Measurements from ENCODE around the gene EMID1. TPM values are rescaled to one million over a fixed set of nuclear protein-coding genes. Genes with fewer than 3 reads are reported as not detected.

The EMID1 gene
- total RNA-seq, 4 donors from 2014 or later, result 2.8 to 4.8 (median 3.6) TPM

DNA sequence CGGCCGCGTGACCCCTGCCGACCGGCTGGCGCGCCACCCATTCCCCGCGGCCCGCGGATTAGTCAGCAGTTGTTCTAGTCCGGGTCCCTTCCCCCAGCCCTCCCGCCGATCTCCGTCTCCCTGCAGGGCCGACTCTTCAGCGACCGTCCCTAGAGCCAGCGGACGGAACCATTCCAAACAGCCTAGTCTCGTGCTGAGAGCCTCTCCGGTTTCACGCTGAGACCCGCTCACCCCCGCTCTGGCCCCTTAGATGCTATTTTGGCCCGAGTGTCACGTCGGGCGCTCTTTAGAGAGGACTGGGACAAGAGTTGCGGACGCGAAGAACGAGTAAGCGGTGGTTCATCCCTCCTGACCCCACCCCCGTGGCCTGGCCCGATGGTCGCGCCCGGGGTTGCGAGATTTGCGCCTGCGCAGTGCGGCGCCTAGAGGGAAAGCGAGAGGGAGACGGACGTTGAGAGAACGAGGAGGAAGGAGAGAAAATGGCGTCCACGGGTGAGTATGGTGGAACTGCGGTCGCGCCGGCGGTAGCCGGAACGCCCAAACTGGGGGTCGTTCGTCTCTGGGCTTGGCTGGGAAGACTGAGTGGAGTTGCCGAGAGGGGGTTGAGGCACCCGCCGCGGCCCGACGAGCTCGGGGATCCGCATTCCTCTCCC lies 62.3 kb downstream of the EMID1 start, which contains the start of the genes EWSR1 and RHBDD3:
Gene EWSR1, plus strand, starts transcription at position 411 of the 653 bp plus-strand sequence. Its CDS starts 69 bp downstream, at position 480.
Gene RHBDD3, minus strand, starts transcription at position 124 of the 653 bp plus-strand sequence. CDS start 2,355 bp downstream, outside the sequence.
- peak within 1 kb of the TSS; percentile 89 for H3K4me3 ChIP-seq (ENCODE audit: low read depth, poor library complexity, severe bottlenecking)
- TF ChIP-seq, protein P1, sequence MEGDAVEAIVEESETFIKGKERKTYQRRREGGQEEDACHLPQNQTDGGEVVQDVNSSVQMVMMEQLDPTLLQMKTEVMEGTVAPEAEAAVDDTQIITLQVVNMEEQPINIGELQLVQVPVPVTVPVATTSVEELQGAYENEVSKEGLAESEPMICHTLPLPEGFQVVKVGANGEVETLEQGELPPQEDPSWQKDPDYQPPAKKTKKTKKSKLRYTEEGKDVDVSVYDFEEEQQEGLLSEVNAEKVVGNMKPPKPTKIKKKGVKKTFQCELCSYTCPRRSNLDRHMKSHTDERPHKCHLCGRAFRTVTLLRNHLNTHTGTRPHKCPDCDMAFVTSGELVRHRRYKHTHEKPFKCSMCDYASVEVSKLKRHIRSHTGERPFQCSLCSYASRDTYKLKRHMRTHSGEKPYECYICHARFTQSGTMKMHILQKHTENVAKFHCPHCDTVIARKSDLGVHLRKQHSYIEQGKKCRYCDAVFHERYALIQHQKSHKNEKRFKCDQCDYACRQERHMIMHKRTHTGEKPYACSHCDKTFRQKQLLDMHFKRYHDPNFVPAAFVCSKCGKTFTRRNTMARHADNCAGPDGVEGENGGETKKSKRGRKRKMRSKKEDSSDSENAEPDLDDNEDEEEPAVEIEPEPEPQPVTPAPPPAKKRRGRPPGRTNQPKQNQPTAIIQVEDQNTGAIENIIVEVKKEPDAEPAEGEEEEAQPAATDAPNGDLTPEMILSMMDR (IDR thresholded peaks at IDR 0.05), result peak in 1 of 3 donors; percentile 14
- TF ChIP-seq POLR2A (IDR thresholded peaks at IDR 0.05), result peak in 1 of 2 donors; percentile 54
- 0 to 1% methylated on average over 54 to 64 of the region's 67 CpGs for WGBS, 2 donors
- intact Hi-C loops (cut with DNase I; ENCODE audit: low total_unique reads), result no loop called here
- peak; percentile 94 to 99 for DNase-seq (ENCODE audit: low spot score in 2 of 2)

- 0 to 1% methylated on average over 25 to 31 of the region's 51 CpGs for WGBS, 2 donors
- TF ChIP-seq POLR2A (IDR thresholded peaks at IDR 0.05), result no peak
- TF ChIP-seq, protein P1 (IDR thresholded peaks at IDR 0.05), result no peak
- DNase-seq (ENCODE audit: low spot score in 2 of 2), result peak; percentile 34 to 90
- peak overlapping the region; percentile 89 for H3K4me3 ChIP-seq (ENCODE audit: low read depth, poor library complexity, severe bottlenecking)
- intact Hi-C loops (cut with DNase I; ENCODE audit: low total_unique reads), result no loop called here
These were observed 63.0 kb downstream of the EMID1 start for GRCh38 chr22:29268511-29269229.

DNA sequence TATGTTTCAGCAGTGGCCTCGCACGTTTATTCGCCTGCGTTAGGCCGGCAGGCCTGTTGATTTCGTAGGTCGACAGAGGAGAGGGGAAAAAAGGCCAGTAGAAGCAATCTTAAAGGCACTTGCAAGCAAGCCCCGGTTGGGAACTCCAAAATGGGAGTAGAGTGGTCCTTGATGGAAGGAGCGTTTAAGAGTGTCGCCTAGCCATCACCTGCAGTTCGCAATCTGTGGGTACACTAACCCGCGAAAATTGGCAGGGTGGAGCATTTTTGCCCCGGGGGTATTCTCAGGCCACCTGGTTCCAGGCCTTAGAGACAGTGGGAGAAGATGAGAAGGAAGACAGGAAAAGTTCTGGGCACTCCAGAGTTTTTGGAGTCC lies 63.5 kb downstream of the EMID1 start:
- peak overlapping the region; percentile 89 for H3K4me3 ChIP-seq (ENCODE audit: low read depth, poor library complexity, severe bottlenecking)
- WGBS, 2 donors, result 0 to 1% methylated on average over 14 of the region's 14 CpGs
- intact Hi-C loops (cut with DNase I; ENCODE audit: low total_unique reads), result no loop called here
- DNase-seq (ENCODE audit: low spot score in 2 of 2), result peak in 1 of 2 donors; percentile 82
- TF ChIP-seq, protein P1 (IDR thresholded peaks at IDR 0.05), result no peak

- WGBS, 2 donors, result 7 to 8% methylated on average over 13 of the region's 13 CpGs
- DNase-seq (ENCODE audit: low spot score in 2 of 2), result peak in 1 of 2 donors; percentile 61
- peak overlapping the region; percentile 89 for H3K4me3 ChIP-seq (ENCODE audit: low read depth, poor library complexity, severe bottlenecking)
- TF ChIP-seq, protein P1 (IDR thresholded peaks at IDR 0.05), result no peak
- no peak for TF ChIP-seq POLR2A (IDR thresholded peaks at IDR 0.05)
- intact Hi-C loops (cut with DNase I; ENCODE audit: low total_unique reads), result no loop called here
These were observed 64.2 kb downstream of the EMID1 start for GRCh38 chr22:29269731-29270474.

DNA sequence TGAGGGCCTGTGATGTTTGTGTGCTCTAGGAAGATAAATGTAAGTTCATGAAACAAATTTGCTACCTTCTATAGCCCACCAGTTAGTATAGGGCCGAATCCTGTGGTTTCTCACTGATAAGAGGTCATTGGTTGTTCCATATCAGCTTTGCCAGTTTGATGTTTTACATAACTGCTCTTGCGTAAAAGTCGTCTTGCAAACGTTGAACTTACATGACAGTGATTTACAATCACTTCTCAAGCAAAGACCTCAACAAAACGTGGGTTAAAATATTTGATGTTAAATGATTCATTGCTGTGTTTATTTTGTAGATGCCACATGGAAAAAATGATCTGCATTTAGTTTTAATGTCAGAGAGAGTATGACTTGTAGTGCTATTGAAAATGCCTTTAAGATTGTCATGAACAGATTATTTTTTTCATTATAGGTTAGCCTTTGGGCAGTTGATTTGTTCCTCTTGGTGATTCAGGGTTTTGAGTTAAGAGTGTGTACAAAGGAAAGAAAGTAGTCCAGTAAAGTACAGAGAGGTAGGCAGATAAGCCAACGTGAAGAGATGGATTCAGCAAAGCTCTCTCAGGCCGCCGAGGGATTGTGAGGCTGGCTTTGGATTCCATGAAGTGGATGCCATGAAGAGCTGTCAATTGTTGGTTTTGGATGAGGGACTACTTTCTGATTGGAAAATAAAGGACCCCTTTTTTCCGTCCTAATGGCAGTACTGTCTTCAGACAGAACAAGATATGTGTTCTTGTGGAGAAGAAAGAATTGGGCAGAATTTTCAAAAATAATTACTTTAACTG lies 65.0 kb downstream of the EMID1 start:
- intact Hi-C loops (cut with DNase I; ENCODE audit: low total_unique reads), result no loop called here
- TF ChIP-seq, protein P1 (IDR thresholded peaks at IDR 0.05), result no peak
- no peak for TF ChIP-seq POLR2A (IDR thresholded peaks at IDR 0.05)
- WGBS, 2 donors, result 17 to 19% methylated on average over 9 of the region's 9 CpGs
- no peak overlapping the region for H3K4me3 ChIP-seq (ENCODE audit: low read depth, poor library complexity, severe bottlenecking)
- DNase-seq (ENCODE audit: low spot score in 2 of 2), result no peak
